T-helper 22 cell (primary cell): ENCODE data around the gene TMEM14A.
"Not testable (repeated sequence)": the region's sequence is repeated elsewhere in the genome, so short reads cannot be mapped to it uniquely, and the experiment has no call there.

Source experiments
- DNase-seq: peaks from one replicate; pipeline ENCODE4 v3.0.0-alpha.2; 2020; ENCODE audit warnings: low read depth

TMEM14A gene

GRCh38 chr6:52657870-52658269, 13.0 kb upstream of the TMEM14A start:
- DNase-seq: no peak

- no peak for DNase-seq
Measured at GRCh38 chr6:52661551-52661950, 9.4 kb upstream of the TMEM14A start.

- DNase-seq: no peak
Measured at GRCh38 chr6:52662031-52662430, 8.9 kb upstream of the TMEM14A start.

GRCh38 chr6:52663120-52663935, 7.6 kb upstream of the TMEM14A start:
- DNase-seq: peak; percentile 25

GRCh38 chr6:52663936-52664185, 7.1 kb upstream of the TMEM14A start:
- no peak for DNase-seq

GRCh38 chr6:52664186-52664990, 6.5 kb upstream of the TMEM14A start:
- DNase-seq: peak; percentile 45

GRCh38 chr6:52664991-52665686, 5.8 kb upstream of the TMEM14A start:
- no peak for DNase-seq

- no peak for DNase-seq
Measured at GRCh38 chr6:52666071-52666470, 4.8 kb upstream of the TMEM14A start.

GRCh38 chr6:52666523-52666922, 4.4 kb upstream of the TMEM14A start:
- DNase-seq: no peak

GRCh38 chr6:52667572-52667971, 3.3 kb upstream of the TMEM14A start:
- no peak for DNase-seq

GRCh38 chr6:52671676-52672075, 763 bp downstream of the TMEM14A start:
- DNase-seq: no peak

- DNase-seq: no peak
Measured at GRCh38 chr6:52672412-52673025, 1.6 kb downstream of the TMEM14A start.

- no peak for DNase-seq
Measured at GRCh38 chr6:52674666-52675065, 3.8 kb downstream of the TMEM14A start.

GRCh38 chr6:52675372-52675771, 4.5 kb downstream of the TMEM14A start:
- no peak for DNase-seq

GRCh38 chr6:52676631-52677030, 5.7 kb downstream of the TMEM14A start:
- DNase-seq: not testable (repeated sequence)

GRCh38 chr6:52681416-52681815, 10.5 kb downstream of the TMEM14A start:
- no peak for DNase-seq

- no peak for DNase-seq
Measured at GRCh38 chr6:52686878-52687699, 16.2 kb downstream of the TMEM14A start.

GRCh38 chr6:52689857-52690256, 18.9 kb downstream of the TMEM14A start:
- no peak for DNase-seq

- no peak for DNase-seq
Measured at GRCh38 chr6:52691718-52692117, 20.8 kb downstream of the TMEM14A start.

GRCh38 chr6:52693773-52694172, 22.9 kb downstream of the TMEM14A start:
- DNase-seq: no peak

- no peak for DNase-seq
Measured at GRCh38 chr6:52694404-52694803, 23.5 kb downstream of the TMEM14A start.

GRCh38 chr6:52696418-52696817, 25.5 kb downstream of the TMEM14A start:
- no peak for DNase-seq
